Adrenal gland (tissue), 12 donors: Measurements from ENCODE around the gene ADGRE3. TPM values are rescaled to one million over a fixed set of nuclear protein-coding genes. Genes with fewer than 3 reads are reported as not detected.
A peak's percentile ranks its signal among the peaks of the same experiment; 100 is the strongest.
"Not testable (repeated sequence)": the region's sequence is repeated elsewhere in the genome, so short reads cannot be mapped to it uniquely, and the experiment has no call there.

Source experiments
- DNase-seq, 7 donors: peaks; one replicate each; pipeline ENCODE4 v3.0.0-alpha.2; 2019 to 2020
- H3K27ac ChIP-seq, 5 donors: fragments of 200-600 bp; sonication (generic) in 4 of 5; 1 replicate in 3 of 5; 2 replicates in 2 of 5; pipeline versions ENCODE4 v1.5.1 to v1.8.0; 2016 to 2020; ENCODE audit warnings: mild to moderate bottlenecking in 1 of 5
- H3K27me3 ChIP-seq: fragments of 200-600 bp; 2 replicates; pipeline ENCODE4 v1.8.0; 2021
- H3K36me3 ChIP-seq, 2 donors: fragments of 200-600 bp; replicated peaks in 1 of 2; 1 replicate in 1 of 2; 2 replicates in 1 of 2; pipeline versions ENCODE4 v1.5.1 to v1.8.0; 2018 to 2022
- H3K4me1 ChIP-seq, 2 donors: fragments of 200-600 bp; replicated peaks in 1 of 2; 1 replicate in 1 of 2; 2 replicates in 1 of 2; pipeline versions ENCODE4 v1.5.1 to v1.8.0; 2018 to 2021
- H3K4me3 ChIP-seq, 4 donors: fragments of 200-600 bp; sonication (generic) in 3 of 4; one replicate each; pipeline ENCODE4 v1.5.1; 2016 to 2018
- H3K9me3 ChIP-seq, 3 donors: fragments of 200-600 bp; sonication (generic) in 1 of 3; replicated peaks in 1 of 3; 1 replicate in 2 of 3; 2 replicates in 1 of 3; pipeline versions ENCODE4 v1.5.1 to v1.8.0; 2016 to 2021
- CTCF ChIP-seq, 6 experiments: fragments of 450-650 bp in 4 of 6; fragments of 200-600 bp in 2 of 6; sonication (generic) in 1 of 6; IDR thresholded peaks; 1 replicate in 5 of 6; 2 replicates in 1 of 6; pipeline versions ENCODE4 v1.5.1 to v1.8.0; 2016 to 2021; ENCODE audit warnings: antibody characterized with exemption in 6 of 6, mild to moderate bottlenecking in 2 of 6, moderate library complexity in 1 of 6
- POLR2A ChIP-seq, 2 donors: fragments of 450-650 bp; IDR thresholded peaks; one replicate each; pipeline ENCODE4 v1.6.1; 2017; ENCODE audit warnings: antibody characterized with exemption in 2 of 2, mild to moderate bottlenecking in 2 of 2, moderate library complexity in 1 of 2
- WGBS, 4 donors: extraction: QIAGEN DNeasy Blood & Tissue Kit in 2 of 4; methylation state at CpG; one replicate each; pipeline versions ENCODE4 v1.1.5 to v1.1.7; 2013 to 2017; 5-methylcytosine and 5-hydroxymethylcytosine counted together
- intact Hi-C, 2 donors: fragments of 100-400 bp; cut with DNase I; formaldehyde crosslinking; loops; one replicate each; pipeline versions ENCODE4 v1.14.1 to v1.15.0; 2022 to 2023
- polyA plus RNA-seq, 3 donors: library from polyadenylated mRNA; stranded (reverse); fragments of 200-250 nt in 2 of 3; fragments of 350-450 nt in 1 of 3; fragmentation: Illumina TruSeq in 1 of 3; extraction: RNeasy Lipid Tissue Mini Kit (QIAGEN cat#74804) in 1 of 3; gene quantifications; one replicate each; pipeline ENCODE4 v1.2.3, GENCODE V29; 2013 to 2014
- total RNA-seq, 9 donors: library from RNA; depleted of rRNA in 4 of 9; stranded (reverse); fragments of >200 nt in 4 of 9; fragments of 120-200 nt in 1 of 9; fragmentation: NEBNext Ultra II Directional in 1 of 9; extraction: Animal tissue kit (Norgen Biotek cat#: 25700) in 1 of 9; gene quantifications; one replicate each; pipeline versions ENCODE4 v1.1.0 to v1.2.4, GENCODE V29; 2013 to 2023
- donor health status: healthy with polysubstance abuse.
- donor health status: Bipolar disorder and iron deficiency.
- donor health status: DM: yes; HTN: yes; CAD: no.
- donor health status: DM: no; HTN: no; CAD: no.
- donor health status: DM: no; HTN: no; CAD: no.
- donor health status: DM: yes; HTN: yes; CAD: no.

Gene ADGRE3
- total and polyA plus RNA-seq, 12 donors = 0.06 to 0.39 TPM; not detected in 10

GRCh38 chr19:14616407-14616806 lies 58.2 kb downstream of the ADGRE3 start:
- H3K27ac ChIP-seq = no peak overlapping the region
- no peaks in the 10 kb centered on the region for H3K4me1 ChIP-seq
- no peaks in the 10 kb centered on the region for H3K27me3 ChIP-seq
- WGBS, 4 donors = 75 to 95% (median 84%) methylated on average over 3 of the region's 3 CpGs
- no peak for TF ChIP-seq CTCF (IDR thresholded peaks at IDR 0.05)
- no peak for TF ChIP-seq POLR2A (IDR thresholded peaks at IDR 0.05)
- H3K4me3 ChIP-seq = no peak overlapping the region
- no peaks in the 10 kb centered on the region for H3K36me3 ChIP-seq
- peaks cover 0 to 13% (median 0%) of the 10 kb centered on the region in 3 donors for H3K9me3 ChIP-seq
- no peak for DNase-seq
- intact Hi-C loops = no loop called here

- TF ChIP-seq POLR2A (IDR thresholded peaks at IDR 0.05) (no peak), CTCF (IDR thresholded peaks at IDR 0.05) (no peak)
- DNase-seq = no peak
- Histone ChIP-seq H3K27ac (no peak overlapping the region), H3K4me1 (no peaks in the 10 kb centered on the region), H3K36me3 (no peaks in the 10 kb centered on the region), H3K27me3 (no peaks in the 10 kb centered on the region), H3K4me3 (no peak overlapping the region), H3K9me3 (peaks cover 0 to 13% (median 0%) of the 10 kb centered on the region in 3 donors)
- intact Hi-C loops = no loop called here
- WGBS, 4 donors = 78 to 87% (median 82%) methylated on average over 8 of the region's 8 CpGs
These were observed 59.0 kb downstream of the ADGRE3 start for GRCh38 chr19:14615623-14616022.

DNA sequence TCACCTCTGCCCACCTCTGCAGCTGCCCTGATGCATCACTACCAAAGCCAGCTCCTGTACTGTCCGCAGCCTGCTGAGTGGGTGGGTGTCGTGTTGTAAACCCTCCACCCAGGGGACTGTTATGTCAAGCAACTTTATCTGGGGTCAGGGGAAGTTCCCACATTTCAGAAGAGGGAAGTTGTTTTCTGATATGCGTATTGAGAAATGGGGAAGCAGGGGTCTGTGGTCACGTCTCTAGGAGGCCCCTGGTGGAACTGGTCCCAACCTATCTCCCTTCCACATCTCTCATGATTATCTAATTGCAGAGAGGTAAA lies 60.6 kb downstream of the ADGRE3 start:
- DNase-seq = peak in 1 of 7 donors; percentile 14
- H3K27ac ChIP-seq = no peak overlapping the region
- no peaks in the 10 kb centered on the region for H3K36me3 ChIP-seq
- H3K4me1 ChIP-seq = no peaks in the 10 kb centered on the region
- H3K9me3 ChIP-seq = peaks cover 0 to 5% (median 0%) of the 10 kb centered on the region in 3 donors
- no peak overlapping the region for H3K4me3 ChIP-seq
- WGBS, 4 donors = 44 to 61% (median 54%) methylated on average over 4 of the region's 4 CpGs
- no peaks in the 10 kb centered on the region for H3K27me3 ChIP-seq
- TF ChIP-seq CTCF (IDR thresholded peaks at IDR 0.05) (no peak), POLR2A (IDR thresholded peaks at IDR 0.05) (no peak)
- intact Hi-C loops = no loop called here

DNA sequence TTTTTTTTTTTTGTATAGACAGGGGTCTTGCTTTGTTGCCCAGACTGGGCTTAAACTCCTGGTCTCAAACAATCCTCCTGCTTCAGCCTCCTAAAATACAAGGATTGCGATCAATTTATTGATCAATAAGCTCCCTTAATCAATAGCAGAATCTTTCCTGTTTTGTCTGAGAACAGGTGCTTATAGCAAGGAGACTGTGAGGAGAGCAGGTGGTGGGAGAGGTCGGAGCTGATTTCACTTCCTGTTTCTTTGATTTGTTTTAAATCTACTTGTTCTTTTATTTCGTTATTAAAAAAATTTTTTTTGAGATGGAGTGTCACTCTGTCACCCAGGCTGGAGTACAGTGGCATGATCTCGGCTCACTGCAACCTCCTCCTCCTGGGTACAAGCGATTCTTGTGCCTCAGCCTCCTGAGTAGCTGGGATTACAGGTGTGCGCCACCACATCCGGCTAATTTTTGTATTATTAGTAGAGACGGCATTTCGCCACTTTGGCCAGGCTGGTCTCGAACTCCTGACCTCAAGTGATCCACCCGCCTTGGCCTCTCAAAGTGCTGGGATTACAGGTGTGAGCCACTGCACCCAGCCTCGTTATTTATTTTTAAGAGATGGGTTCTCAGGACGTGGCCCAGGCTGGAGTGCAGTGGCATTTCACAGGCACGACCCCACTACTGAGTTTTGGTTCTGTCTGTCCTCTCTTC lies 61.1 kb downstream of the ADGRE3 start:
- H3K4me3 ChIP-seq, H3K36me3 ChIP-seq, H3K4me1 ChIP-seq, DNase-seq, H3K27me3 ChIP-seq, intact Hi-C loops, H3K27ac ChIP-seq, H3K9me3 ChIP-seq: not testable (repeated sequence)
- 59 to 76% (median 66%) methylated on average over 13 to 14 of the region's 14 CpGs for WGBS, 4 donors

DNA sequence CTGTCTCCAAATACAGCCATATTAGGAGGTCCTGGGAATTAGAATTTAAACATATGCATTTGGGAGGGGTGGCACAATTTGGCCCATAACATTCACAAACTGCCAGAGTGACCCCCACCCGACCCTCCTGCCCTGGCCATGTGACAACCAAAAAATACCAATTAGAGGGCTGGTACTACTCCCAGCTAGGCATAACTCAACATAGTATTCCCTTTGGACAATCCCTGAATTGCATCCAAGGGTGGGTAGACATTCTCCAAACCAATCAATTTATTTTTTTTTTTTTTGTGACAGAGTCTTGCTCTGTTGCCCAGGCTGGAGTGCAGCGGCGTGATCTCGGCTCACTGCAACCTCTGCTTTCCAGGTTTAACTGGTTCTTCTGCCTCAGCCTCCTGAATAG lies 62.0 kb downstream of the ADGRE3 start:
- Histone ChIP-seq H3K36me3 (no peaks in the 10 kb centered on the region), H3K27me3 (no peaks in the 10 kb centered on the region), H3K9me3 (no peaks in the 10 kb centered on the region), H3K27ac (no peak overlapping the region), H3K4me3 (no peak overlapping the region), H3K4me1 (no peaks in the 10 kb centered on the region)
- WGBS, 4 donors = 78 to 93% (median 91%) methylated on average over 3 to 4 of the region's 4 CpGs
- intact Hi-C loops = no loop called here
- TF ChIP-seq POLR2A (IDR thresholded peaks at IDR 0.05) = no peak
- no peak for TF ChIP-seq CTCF (IDR thresholded peaks at IDR 0.05)
- DNase-seq = no peak

DNA sequence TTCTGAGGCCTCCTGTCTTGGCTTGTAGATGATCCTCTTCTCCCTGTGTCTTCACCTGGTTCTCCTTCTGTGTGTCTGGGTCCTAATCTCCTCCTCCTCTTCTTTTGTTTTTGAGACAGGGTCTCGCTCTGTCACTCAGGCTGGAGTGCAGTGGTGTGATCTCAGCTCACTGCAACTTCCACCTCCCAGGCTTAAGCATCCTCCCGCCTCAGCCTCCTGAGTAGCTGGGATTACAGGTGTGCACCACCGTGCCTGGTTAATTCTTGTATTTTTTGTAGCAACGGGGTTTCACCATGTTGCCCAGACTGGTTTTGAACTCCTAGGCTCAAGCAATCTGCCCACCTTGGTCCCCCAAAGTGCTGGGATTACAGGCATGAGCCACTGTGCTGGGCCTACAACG lies 62.4 kb downstream of the ADGRE3 start:
- H3K27me3 ChIP-seq, DNase-seq, H3K4me1 ChIP-seq, intact Hi-C loops, H3K36me3 ChIP-seq, H3K9me3 ChIP-seq, H3K4me3 ChIP-seq, H3K27ac ChIP-seq: not testable (repeated sequence)
- WGBS, 4 donors = 61 to 83% (median 75%) methylated on average over 2 to 5 of the region's 5 CpGs
